ENCODE measurements around the gene SEMA5A. TPM values are rescaled to one million over a fixed set of nuclear protein-coding genes. Genes with fewer than 3 reads are reported as not detected.

SEMA5A gene
- total and polyA plus RNA-seq, 2 of the 8 experiments (the other 6 are each of a cell fraction or from before 2014, with no cell fraction given), result 5.3 to 8.9 TPM

GRCh38 chr5:9094582-9094981 is 451.3 kb downstream of the SEMA5A start:
- Histone ChIP-seq H2BK20ac (ENCODE audit: low read length) (no peak overlapping the region), H3K4me2 (ENCODE audit: insufficient read depth in 1 of 2, low read depth in 2 of 2, low read length in 2 of 2) (no peak overlapping the region), H4K91ac (replicated peaks; ENCODE audit: insufficient read length, low read length) (no peak overlapping the region), H3K9me3 (ENCODE audit: insufficient read depth in 2 of 2, low read depth in 1 of 2, low read length in 1 of 2) (no peaks in the 10 kb centered on the region), H3K18ac (ENCODE audit: extremely low read depth, low read length) (no peak overlapping the region), H3K4me1 (replicated peaks in 1 of 4; ENCODE audit: control insufficient read depth in 3 of 4, insufficient read depth in 4 of 4, low read length in 3 of 4) (no peaks in the 10 kb centered on the region), H3K4me3 (ENCODE audit: extremely low read depth in 1 of 4, insufficient read depth in 2 of 4, low read depth in 3 of 4, low read length in 4 of 4) (no peak overlapping the region), H3K36me3 (ENCODE audit: control insufficient read depth in 2 of 4, insufficient read depth in 4 of 4, low read length in 3 of 4) (no peaks in the 10 kb centered on the region), H3K14ac (ENCODE audit: insufficient read length) (no peak overlapping the region), H3K27ac (ENCODE audit: low read depth, low read length) (no peak overlapping the region), H3K23ac (ENCODE audit: insufficient read length) (no peak overlapping the region), H2BK120ac (replicated peaks; ENCODE audit: low read depth, low read length) (no peak overlapping the region), H4K5ac (ENCODE audit: insufficient read length, low read depth, low read length) (no peak overlapping the region), H3K27me3 (replicated peaks in 1 of 4; ENCODE audit: control insufficient read depth in 3 of 4, extremely low read depth in 1 of 4, insufficient read depth in 3 of 4, low read length in 3 of 4) (no peaks in the 10 kb centered on the region), H2BK15ac (ENCODE audit: low read length) (no peak overlapping the region), H2AFZ (ENCODE audit: low read length) (no peak overlapping the region), H3K9ac (replicated peaks in 1 of 4; ENCODE audit: extremely low read depth in 1 of 4, low read depth in 3 of 4, low read length in 3 of 4) (no peak overlapping the region), H3K79me1 (ENCODE audit: low read depth, low read length) (no peaks in the 10 kb centered on the region), H3K56ac (replicated peaks; ENCODE audit: insufficient read length, low read depth, low read length) (no peak overlapping the region), H3K23me2 (ENCODE audit: low read depth, low read length) (no peaks in the 10 kb centered on the region; the same call in 1 of the 2 replicates), H3K79me2 (ENCODE audit: control insufficient read depth in 1 of 2, insufficient read depth in 2 of 2, low read length in 2 of 2) (no peaks in the 10 kb centered on the region), H4K8ac (ENCODE audit: extremely low read depth, insufficient read depth, low read length) (no peak overlapping the region), H2AK5ac (ENCODE audit: low read depth, low read length) (no peak overlapping the region), H4K20me1 (replicated peaks in 1 of 2; ENCODE audit: control insufficient read depth in 1 of 2, insufficient read depth in 2 of 2, low read length in 2 of 2) (no peaks in the 10 kb centered on the region), H3K4ac (replicated peaks; ENCODE audit: insufficient read length, low read depth, low read length) (no peak overlapping the region), H2BK12ac (ENCODE audit: low read depth, low read length) (no peak overlapping the region), H2BK5ac (ENCODE audit: low read depth, low read length) (no peak overlapping the region)
- POLR2A ChIA-PET (ENCODE audit: partially characterized antibody), result no interaction called here
- FAIRE-seq (no peak), DNase-seq (ENCODE audit: low read depth in 1 of 2, low spot score in 2 of 2) (no peak)
- 85% methylated on average over 6 of the region's 6 CpGs; no CpG with 5 or more reads in 1 of the 2 experiments for WGBS, 2 experiments (ENCODE audit: extremely low coverage in 1 of 2, insufficient coverage in 1 of 2, insufficient read length in 1 of 2, insufficient replicate concordance in 2 of 2, low coverage in 1 of 2, low lambda C conversion rate in 2 of 2, missing lambda C conversion rate in 1 of 2)
- CTCF ChIA-PET (ENCODE audit: partially characterized antibody), result interaction anchor here (0.7 kb wide), 1 partner anchor 13 kb away, joined by 4 read pairs; no protein-coding TSS in a partner anchor

All from H1 (cell line).